Stimulated activated CD4-positive, alpha-beta T cell treated with anti-CD3 and anti-CD28 coated beads, Interleukin-15, amount 100 ng/mL, for 1 hour (primary cell): ENCODE results near the gene OR51Q1.

Source experiments
- DNase-seq, 2 donors: peaks; one replicate each; pipeline ENCODE4 v3.0.0-alpha.2; 2020; ENCODE audit warnings: low read depth in 1 of 2, low spot score in 1 of 2

Gene OR51Q1, protein sequence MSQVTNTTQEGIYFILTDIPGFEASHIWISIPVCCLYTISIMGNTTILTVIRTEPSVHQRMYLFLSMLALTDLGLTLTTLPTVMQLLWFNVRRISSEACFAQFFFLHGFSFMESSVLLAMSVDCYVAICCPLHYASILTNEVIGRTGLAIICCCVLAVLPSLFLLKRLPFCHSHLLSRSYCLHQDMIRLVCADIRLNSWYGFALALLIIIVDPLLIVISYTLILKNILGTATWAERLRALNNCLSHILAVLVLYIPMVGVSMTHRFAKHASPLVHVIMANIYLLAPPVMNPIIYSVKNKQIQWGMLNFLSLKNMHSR

DNA sequence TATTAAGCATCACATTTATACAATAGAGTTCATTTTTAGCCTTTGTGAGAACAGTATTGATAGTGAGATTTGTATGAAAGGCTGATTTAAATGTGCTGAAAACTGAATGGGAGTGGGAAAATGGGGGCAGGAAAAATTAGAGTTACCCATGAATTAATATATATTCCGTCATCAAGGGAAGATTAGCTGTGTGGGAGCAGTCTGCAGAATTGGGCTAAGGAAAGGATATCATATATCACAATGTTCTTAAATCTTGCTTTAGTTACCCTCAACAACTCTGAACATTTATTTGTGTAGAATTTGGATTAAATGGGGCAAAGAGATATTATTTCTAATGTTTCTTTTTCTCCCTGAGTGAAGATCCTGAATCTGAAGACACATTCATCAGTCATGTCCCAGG is at the start of gene OR51Q1:
OR51Q1 (plus strand) TSS at position 301 of the 400 bp plus-strand sequence; CDS start at position 391, 90 bp downstream.
- DNase-seq: no peak

DNA sequence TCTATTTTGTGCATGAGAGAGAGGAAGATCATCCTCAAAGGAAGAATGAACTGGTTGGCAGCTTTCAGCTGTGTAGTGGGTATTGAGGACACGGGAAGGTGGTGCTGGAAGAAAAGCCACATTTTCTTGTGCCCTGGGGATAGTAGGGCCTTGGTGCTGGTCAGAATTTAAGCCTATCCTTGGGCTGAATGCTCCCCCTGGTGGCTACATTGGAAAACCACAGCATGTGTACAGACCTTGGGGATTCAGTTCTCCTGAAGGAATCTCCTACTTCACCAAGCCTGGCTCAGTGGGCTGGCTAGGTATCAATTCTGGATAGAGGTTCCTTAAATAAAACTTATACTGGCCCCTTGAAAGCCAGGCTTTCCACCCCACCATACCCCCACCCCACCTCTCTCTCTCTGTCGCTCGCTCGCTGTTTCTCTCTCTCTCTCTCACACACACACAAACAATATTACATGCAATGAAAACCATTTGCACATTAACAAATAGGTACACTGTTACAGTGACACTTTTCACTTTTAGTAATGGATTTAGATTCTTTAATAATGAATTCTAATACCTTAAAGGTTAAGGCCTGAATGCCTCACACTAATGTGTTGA is 41.1 kb upstream of the OR51Q1 start:
- DNase-seq: no peak

GRCh38 chr11:5383576-5383975 is 38.3 kb upstream of the OR51Q1 start, which contains the start of gene OR51M1:
TSS of gene OR51M1 (plus strand) at chr11:5383812. CDS start at chr11:5389399, 5,587 bp downstream.
- no peak for DNase-seq

DNA sequence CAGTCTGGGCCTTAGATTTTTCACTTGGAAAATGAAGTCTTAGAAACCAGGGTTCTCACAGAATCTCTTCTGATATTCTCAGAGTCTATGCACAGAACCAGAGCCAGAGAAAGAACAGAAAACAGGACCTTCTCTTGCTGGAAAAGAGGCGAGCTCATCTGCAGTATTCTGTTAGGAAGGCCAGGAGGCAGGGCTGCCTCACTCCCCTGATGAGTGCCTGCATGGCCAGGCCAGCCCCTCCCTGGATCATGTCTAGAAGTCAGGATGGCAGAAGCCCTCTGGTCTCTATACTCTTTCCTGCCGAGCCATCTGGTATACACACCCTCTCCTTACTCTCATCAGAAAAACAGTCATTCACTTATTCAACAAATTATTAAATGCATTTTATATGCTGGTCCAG is 37.6 kb upstream of the OR51Q1 start:
- no peak for DNase-seq

GRCh38 chr11:5390210-5390609 is 31.7 kb upstream of the OR51Q1 start:
- no peak for DNase-seq

DNA sequence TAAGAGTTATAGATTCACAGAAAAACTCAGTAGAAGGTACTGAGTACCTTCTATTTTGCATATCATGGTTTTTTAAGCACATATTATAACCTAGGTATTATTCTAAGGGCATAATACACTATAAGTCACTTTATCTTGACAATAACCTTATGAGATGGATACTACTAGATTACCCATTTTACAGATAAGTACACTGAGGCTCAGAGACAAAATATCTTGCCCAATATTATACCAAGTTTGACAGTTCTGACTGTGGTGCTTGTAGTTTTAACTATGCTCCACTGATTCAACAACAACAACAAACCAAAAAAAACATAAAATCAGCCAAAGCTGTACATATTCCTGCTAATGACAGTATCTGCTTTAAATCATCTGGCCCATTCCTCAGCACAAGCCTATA is 27.8 kb upstream of the OR51Q1 start:
- no peak for DNase-seq

- DNase-seq: no peak
Measured at GRCh38 chr11:5398936-5399335, 23.0 kb upstream of the OR51Q1 start.

GRCh38 chr11:5405173-5405572 is 16.7 kb upstream of the OR51Q1 start:
- no peak for DNase-seq

DNA sequence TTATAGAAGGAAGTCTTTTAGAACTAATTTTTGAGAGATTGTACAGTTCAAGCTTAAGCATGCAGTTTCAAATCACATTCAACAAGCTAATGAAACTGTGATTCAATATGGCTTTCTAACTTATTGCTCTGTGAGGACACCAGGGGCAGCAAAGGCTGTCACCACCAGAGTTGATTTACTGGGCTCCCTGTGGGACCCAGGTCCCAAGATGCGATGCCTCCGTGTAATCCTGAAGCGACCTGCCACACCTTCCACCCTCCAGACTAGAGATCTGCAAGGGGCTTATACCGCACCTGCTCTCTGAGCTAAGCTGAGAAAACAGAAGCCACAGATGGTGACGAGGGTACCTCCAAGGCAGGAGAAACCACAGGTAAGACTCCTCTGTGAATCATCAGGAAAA is 918 bp upstream of the OR51Q1 start:
- DNase-seq: no peak

- DNase-seq: no peak
Measured at GRCh38 chr11:5423131-5423530, 1.2 kb downstream of the OR51Q1 start.

- no peak for DNase-seq
Measured at GRCh38 chr11:5441414-5441813, 19.5 kb downstream of the OR51Q1 start, which contains the start of gene OR51I1. TSS of gene OR51I1 (minus strand) at chr11:5441514. CDS start at chr11:5441514, 0 bp downstream.

GRCh38 chr11:5443835-5444393 is 22.0 kb downstream of the OR51Q1 start:
- DNase-seq: no peak

DNA sequence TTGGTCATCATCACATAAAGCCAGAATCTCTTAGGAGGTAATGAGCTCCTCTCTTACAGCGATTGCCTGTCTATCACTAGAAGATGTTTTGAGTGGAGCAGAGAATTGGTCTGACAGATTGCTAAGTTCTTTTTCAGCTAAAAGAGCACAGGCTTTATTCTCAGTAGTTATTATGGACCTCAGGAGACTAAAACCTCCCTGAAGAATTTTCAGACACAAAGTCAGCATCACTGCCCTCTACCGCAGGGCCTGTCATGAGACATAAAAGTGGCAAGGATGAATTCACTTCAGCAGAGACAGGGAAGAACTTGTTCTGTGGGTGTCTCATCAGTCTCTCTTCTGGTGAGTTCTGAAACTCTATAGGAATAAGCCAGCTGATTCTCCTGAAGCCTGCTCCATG is 27.1 kb downstream of the OR51Q1 start, which contains the start of gene OR51I2:
OR51I2 (plus strand) TSS at position 301 of the 400 bp plus-strand sequence. CDS start 4,166 bp downstream, outside the sequence.
- DNase-seq: no peak

- DNase-seq: no peak
Measured at GRCh38 chr11:5449432-5449831, 27.5 kb downstream of the OR51Q1 start.

DNA sequence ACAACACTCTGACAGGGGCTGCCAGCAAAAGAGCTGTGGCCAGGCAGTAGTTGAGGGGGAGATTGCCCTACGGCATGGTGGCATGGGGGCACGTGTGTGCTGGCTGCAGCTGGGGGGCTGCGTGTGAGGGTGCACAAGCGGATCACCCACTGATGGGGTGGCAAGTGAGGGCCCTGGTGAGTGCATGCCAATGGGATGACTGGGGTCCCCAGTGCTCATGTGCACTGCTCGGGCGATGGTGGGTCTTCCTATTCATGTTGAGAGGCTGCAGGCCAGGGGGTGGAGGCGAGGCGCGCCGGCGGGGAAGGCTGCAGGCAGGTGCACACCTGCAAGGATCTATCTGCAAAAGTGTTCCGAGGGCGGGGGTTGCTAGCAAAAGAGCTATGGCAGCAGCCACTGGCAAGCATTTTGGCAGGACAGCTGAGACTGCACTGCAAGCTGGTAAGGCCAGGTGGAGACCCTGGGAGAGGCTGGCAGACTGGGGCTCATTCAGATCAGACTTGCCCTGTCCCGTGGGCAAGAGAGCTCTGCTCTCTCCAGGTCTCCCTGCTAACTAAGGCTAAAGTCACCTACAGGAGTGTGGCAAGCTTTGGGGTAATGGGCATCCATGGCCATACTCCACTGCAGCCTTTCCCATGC is 39.2 kb downstream of the OR51Q1 start:
- no peak for DNase-seq

DNA sequence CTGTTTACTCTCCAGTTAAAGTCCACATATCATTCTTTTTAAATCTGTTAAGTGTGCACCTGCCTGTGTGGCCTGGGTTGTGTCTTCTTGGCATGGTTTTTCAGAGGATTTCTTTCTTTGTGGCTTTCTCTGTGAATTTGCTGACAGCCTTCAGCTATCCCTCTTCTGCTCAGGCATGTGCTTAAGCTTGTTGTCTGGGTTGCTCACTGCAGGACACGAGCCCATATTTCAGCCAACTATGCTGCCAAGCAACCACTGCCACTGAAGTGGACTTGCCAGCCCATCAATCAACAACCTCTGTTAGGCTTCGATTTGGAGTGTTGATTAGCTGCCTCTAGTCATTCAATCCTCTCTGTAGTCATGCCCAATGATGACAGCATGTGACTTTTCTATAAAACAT is 45.6 kb downstream of the OR51Q1 start:
- DNase-seq: no peak
